Umbilical cord (tissue), 2 donors: ENCODE results near the gene SH3BP5. TPM values are rescaled to one million over a fixed set of nuclear protein-coding genes. Genes with fewer than 3 reads are reported as not detected.
A peak's percentile ranks its signal among the peaks of the same experiment; 100 is the strongest.

ENCODE experiments used
- DNase-seq: peaks from one replicate; pipeline ENCODE4 v3.0.0-alpha.2; 2015; ENCODE audit warnings: low spot score
- total RNA-seq: library from RNA; depleted of rRNA; stranded (reverse); fragments of >200 nt; gene quantifications from one replicate; pipeline ENCODE4 v1.2.3, GENCODE V29; 2014; ENCODE audit warnings: low replicate concordance; ENCODE audit not compliant: insufficient read depth

Gene SH3BP5
- total RNA-seq, 1 donor from 2014 or later, result 21.4 TPM

- DNase-seq, result no peak
Measured at GRCh38 chr3:15326037-15326436, 6.3 kb downstream of the SH3BP5 start.

- peak; percentile 79 for DNase-seq
Measured at GRCh38 chr3:15325228-15325627, 7.2 kb downstream of the SH3BP5 start.

DNA sequence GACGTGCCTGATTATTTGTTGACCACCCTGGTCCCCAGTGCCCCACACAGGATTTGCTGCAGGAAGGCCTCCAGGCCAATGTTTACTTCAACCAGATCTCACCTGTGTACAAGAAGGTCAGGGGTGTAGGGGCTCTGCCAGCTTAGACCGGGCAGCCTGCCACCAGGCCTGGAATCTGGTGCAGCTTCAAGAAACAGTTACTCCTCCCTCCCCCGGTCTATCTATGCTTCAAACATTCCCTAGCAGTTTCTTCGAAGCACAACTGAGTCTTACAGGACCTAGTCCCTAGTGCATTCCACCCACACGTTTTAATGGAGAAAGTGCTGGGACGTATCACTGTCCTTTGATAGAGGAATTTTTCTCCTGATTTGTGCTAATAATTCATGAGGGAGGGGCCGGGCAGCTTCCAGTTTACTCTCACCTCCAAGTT is 8.0 kb downstream of the SH3BP5 start:
- DNase-seq, result peak; percentile 60

DNA sequence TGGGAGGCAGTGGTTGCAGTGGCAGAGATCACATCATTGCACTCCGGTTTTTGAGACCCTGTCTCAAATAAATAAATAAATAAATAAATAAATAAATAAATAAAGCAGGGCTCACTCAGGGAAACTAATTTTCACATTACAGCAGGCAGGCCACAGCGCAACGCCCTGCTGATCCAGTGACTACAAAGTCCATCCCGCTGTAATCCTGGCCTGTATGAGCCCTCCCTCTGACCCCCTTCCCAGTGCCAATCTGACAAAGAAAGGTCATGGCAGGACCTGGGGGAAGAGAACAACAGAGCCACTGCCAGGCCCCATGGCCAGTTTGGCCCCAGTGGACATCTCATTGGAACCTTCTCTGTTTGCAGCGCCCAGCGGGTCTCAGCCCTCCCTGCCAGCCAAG is 9.3 kb downstream of the SH3BP5 start:
- DNase-seq, result no peak

GRCh38 chr3:15321349-15321748 is 11.0 kb downstream of the SH3BP5 start:
- DNase-seq, result no peak

DNA sequence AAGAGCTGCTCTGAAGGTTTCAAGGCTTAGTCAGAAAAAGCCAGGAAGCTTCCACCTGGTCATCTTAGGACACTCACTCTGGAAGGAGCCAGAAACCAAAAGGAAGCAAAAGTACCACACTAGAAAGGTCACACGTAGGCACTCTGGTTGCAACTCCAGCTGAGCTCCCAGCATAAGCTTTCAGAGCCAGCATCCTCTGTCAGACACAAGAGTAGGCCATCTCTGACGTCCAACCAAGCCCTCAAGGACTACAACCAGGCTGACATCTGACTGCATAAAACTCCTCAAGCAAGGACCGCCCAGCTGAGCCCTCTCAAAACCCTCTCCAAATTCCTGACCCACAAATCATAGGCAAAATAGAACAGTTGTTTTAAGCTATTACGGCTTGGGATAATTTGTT is 12.8 kb downstream of the SH3BP5 start:
- peak; percentile 74 for DNase-seq

DNA sequence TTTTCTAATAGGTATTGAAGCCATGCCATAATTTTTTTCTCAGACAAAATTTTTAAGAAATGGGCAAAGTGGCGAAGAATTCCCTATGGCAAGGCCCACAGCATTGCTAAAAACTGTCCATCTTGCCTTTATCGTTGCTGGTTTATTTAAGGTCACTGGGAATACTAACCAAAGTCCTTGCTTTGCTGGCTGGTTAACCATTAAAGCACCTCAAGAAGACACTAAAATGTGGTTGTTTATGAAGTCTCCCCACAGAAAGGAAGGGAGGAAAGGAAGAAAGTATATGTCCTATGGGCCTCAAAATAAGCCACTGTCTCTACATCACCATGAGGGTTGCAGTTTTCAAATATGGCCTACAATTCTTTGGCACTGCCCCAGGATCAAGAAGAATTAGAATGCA is 13.2 kb downstream of the SH3BP5 start:
- DNase-seq, result no peak

DNA sequence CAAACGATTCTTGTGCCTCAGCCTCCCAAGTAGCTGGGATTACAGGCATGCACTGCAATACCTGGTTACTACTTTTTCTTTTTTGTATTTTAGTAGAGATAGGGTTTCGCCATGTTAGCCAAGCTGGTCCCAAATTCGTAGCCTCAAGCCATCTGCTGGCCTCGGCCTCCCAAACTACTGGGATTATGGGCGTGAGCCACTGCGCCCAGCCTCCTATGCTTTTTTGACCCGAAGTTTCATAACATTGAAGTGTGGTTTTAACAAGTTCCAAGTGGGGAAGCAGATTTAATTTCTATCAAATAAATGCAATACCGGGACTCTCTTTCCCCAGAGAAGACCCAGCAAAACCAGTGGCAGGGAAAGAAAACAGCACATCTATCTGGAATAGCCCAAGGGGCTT is 13.7 kb downstream of the SH3BP5 start:
- no peak for DNase-seq

DNA sequence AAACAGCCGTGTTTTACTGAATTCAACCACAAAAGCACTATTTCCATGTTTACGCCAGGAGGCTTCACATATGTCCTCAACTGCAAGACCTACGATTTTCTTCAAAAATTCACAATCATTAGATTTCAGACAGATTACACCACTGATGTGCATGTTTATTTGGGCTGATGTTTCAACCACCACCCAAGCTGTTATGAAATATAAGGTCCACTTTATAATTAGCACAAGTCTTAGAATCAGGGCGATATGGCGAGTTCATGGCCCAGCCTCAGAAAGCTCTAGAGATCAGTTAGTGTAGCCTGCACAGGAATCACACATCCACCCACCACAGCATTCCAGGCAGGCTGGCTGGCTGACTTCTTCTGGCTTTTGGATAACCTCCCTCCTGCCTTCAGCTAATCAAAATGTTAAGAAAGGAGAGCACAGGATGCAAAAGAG is 15.4 kb downstream of the SH3BP5 start:
- peak; percentile 74 for DNase-seq

DNA sequence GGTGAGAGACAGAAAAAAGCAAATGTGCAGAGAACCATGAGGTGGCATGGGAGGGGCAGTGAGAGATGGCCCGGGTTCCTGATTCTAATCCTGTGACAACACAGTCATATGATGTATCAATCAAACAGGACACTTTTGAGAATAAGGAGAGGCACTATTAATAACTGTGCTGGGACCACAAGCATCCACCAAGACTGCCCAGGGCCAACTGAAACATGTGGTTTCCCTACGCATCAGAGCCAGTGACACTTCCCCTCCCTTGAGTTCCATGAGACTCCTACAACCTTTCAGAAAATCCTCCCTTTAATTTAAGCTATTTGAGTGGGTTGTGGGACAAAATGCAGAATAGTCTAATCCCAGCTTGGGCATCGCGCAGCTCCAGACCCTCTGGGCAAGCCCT is 17.4 kb downstream of the SH3BP5 start:
- no peak for DNase-seq

DNA sequence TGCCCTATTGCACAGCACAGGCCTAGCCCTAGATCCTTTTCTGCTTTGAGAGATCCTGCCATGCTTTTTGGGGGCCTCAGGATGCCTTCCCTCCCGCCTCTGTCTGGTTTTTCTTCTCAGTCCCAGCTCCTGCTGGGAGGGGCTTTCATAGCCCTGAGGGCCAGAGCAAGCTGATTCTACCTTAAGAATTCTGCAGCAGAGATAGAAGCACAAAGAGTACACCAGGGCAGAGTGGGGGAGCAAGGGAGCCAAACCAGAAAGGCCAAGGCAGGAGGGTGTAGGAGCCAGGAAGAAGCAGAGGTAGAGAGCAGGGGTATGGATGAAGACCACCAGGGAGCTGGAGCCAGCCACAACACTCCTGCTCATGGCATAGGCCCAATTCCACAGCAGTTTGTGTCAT is 18.1 kb downstream of the SH3BP5 start:
- no peak for DNase-seq

DNA sequence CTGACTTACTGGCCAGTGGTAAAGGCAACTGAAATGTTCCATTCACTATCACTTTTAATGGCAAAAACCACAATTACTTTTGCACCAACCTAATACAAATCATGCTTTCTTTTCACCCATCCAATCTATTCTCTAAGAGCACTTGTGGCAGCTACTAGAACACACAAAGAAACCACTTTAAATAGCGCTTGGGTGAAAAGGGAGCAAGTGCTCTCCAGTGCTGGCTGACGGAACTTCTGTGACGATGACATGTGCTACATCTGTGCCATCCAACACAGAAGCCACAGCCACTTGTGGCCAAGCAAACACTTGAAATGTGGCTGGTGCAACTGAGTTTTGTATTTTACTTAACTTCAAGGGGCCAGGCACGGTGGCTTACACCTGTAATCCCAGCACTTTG is 18.9 kb downstream of the SH3BP5 start:
- DNase-seq, result no peak

GRCh38 chr3:15312550-15312949 is 19.8 kb downstream of the SH3BP5 start:
- no peak for DNase-seq

DNA sequence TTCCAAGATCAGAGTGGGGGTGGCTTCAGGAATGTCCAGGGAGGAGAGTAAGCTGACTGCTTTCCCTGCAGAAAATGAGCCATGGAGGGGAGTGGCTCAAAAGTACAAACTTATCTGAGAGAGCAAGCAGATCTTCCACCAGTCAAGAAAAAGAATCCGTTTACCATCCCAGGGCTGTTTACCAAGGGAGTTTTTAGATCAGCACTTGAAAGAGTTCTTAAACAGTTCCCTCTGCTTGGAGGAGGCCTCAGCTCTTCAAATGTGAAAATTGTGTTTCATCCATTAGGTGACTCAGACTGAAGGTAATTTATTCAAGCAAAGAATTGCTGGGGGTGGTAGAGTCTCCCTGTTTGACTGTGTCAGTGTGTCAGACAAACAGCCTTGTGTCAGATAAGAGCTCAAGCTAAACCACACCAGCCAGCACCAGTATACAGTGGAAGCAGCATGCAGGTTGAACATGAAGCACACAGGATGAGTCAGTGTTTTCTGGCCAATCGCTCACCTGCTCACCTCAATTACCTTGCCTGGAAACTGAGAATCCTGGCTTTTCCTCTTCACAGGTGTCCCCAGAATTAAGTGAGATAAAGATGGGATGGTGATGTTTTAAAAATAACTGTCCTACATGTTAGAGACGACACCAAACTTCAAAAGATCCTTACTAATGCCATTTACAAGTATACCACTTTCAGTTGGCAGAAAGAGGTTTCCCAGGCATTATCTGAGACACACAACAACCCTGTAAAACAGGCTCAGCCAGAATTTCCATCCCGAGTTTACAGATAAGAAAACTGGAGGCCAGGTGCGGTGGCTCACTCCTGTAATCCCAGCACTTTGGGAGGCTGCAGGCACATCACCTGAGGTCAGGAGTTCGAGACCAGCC is 21.7 kb downstream of the SH3BP5 start:
- peak; percentile 76 for DNase-seq

DNA sequence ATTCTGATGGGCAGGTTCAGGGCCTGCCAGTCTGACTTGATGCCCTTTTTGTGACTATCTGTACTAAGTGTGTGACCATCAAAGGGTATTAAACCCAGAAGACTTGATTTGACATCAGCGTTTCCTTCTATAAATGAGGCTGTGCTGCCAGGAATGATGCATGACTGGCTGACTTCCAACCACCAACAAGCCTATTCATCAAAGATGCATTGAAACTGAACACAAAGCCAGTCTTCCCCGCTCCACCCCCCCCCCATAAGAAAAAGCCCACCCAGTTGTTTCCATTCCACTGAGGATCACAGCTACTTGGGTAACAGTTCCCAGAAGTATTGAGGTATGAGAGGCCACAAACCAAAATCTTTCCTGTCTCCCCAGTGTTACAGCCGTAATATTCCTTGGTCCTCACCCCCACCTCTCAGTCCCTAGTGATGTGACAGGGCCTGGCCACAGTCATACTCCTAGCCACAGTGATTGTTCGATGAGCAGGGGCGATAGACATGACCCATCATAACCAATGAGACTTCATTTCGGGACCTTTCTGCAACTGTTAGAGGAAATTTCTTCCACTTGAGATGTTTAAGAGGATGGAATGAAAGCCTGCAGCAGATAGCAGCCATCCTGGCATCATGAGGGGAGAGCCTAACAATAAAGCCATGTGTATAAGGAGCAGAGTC is 22.6 kb downstream of the SH3BP5 start:
- no peak for DNase-seq

GRCh38 chr3:15307580-15307979 is 24.8 kb downstream of the SH3BP5 start:
- no peak for DNase-seq

DNA sequence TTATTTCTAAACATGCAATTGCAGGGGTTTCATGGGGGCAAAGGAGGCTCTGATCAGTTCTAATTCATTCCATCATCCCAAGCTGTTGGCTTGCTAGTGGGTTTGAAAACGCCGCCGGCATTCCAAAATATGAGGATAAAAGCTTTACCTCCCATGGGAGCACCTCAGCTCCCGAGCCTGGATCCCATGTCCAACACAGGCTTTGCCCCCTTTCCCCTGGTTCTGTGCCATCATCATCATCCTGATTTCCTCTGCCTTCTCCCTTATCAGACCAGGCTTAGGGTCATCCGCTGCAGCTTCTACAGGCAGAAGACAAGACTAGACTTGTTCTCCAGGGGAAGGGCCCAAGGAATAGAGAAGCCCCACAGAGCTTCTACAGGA is 25.4 kb downstream of the SH3BP5 start:
- DNase-seq, result no peak

DNA sequence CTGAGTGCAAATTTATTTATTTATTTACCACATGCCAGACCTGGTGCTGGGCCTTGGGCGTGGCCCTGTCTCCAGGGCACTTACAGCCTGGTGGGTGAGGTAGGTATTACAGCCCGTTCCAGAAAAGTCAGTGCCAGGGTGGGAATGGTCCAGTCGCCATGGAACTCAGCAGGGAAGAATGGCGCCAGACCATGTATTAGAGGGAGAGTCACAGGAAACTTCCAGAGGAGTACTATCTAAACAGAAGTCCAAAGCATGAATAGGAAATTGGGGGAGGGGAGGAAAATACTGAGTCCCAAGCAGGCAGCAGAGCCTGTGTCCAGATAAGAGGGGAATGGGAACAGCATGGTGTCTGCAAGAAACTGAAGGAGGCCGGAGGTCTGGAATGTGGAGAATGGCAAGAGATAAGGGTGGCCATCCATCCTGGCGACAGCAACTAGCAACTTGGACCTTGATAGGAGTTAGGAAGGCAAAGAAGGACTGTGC is 27.0 kb downstream of the SH3BP5 start:
- DNase-seq, result peak; percentile 46

DNA sequence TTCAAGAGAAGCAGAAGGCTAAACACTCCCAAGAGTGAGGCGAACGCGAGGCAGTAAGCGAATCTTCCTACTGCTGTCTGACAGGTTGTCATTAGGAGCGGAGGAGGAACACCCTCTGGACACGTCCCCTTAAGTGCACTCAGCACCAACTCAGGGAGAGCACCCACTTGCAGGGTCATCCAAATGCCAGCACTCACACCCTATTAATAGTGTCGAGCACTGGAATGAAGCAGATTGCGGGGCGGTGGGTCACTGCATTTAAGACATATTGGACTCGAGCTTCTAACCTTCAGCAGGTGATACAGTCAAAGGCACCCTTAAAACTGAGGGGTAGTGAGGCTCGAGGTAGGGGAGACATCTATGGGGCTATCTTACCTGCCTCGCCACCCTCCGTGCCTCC is 28.7 kb downstream of the SH3BP5 start:
- no peak for DNase-seq

GRCh38 chr3:15303216-15303615 is 29.2 kb downstream of the SH3BP5 start:
- DNase-seq, result no peak

- no peak for DNase-seq
Measured at GRCh38 chr3:15301761-15302160, 30.6 kb downstream of the SH3BP5 start.

DNA sequence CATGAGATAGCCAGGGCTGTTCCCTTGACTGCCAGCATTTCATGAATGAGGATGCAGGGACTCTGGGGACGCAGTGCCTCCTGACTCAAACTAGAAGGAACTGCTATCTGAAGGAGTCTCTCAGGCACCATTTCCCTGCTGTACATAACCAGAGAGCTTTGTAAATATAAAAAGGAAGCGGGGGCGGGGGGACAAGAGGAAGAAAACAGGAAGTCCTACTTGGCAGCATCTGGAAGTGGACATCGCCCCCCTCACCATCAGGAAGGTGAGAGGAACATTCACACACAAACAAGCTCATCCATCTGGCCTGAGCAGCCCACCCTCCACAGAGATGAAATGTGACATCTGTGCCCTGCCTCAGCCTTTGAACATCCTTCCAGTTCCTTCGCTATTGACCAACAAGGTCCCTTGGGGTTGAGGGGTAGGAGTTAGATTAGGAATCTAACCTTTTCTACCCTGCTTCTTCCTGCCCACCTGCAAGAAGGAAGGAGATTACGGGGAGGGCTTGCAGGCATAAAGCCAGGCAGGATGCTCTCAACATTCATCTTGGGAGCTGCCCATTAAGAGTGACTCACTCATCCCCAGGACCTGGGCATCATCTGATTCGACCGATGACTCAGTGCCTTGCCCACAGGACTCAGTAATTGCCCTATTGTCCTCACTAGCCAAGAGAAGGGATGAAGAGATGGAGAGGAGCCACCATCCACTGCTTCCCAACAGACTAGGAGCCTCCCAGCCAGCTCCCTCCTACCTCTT is 31.9 kb downstream of the SH3BP5 start:
- DNase-seq, result no peak
